Measurements from ENCODE around the gene GXYLT1. TPM values are rescaled to one million over a fixed set of nuclear protein-coding genes. Genes with fewer than 3 reads are reported as not detected.
"Not testable (repeated sequence)": the region's sequence is repeated elsewhere in the genome, so short reads cannot be mapped to it uniquely, and the experiment has no call there.

Gene GXYLT1
- total RNA-seq (2014; rRNA removed) = 19.2 and 19.8 TPM in 2 replicates
- polyA plus RNA-seq (2012) = 4.5 TPM

- peak; percentile 90 for DNase-seq (ENCODE audit: low read depth)
These were observed at the start of gene GXYLT1 for GRCh38 chr12:42144408-42145196. Gene GXYLT1, minus strand, starts transcription at chr12:42144874. Its CDS starts 228 bp downstream, at chr12:42144646.

GRCh38 chr12:42192686-42193085 lies 48.0 kb upstream of the GXYLT1 start:
- no peak for DNase-seq (ENCODE audit: low read depth)

GRCh38 chr12:42192258-42192657 lies 47.6 kb upstream of the GXYLT1 start:
- DNase-seq (ENCODE audit: low read depth) = no peak

GRCh38 chr12:42190376-42190775 lies 45.7 kb upstream of the GXYLT1 start:
- DNase-seq (ENCODE audit: low read depth) = no peak

GRCh38 chr12:42188275-42188674 lies 43.6 kb upstream of the GXYLT1 start:
- DNase-seq (ENCODE audit: low read depth) = not testable (repeated sequence)

- peak; percentile 22 for DNase-seq (ENCODE audit: low read depth)
These were observed 43.1 kb upstream of the GXYLT1 start for GRCh38 chr12:42187799-42188198.

GRCh38 chr12:42186793-42187192 lies 42.1 kb upstream of the GXYLT1 start:
- DNase-seq (ENCODE audit: low read depth) = no peak

GRCh38 chr12:42182394-42182793 lies 37.7 kb upstream of the GXYLT1 start:
- no peak for DNase-seq (ENCODE audit: low read depth)

GRCh38 chr12:42180990-42181596 lies 36.4 kb upstream of the GXYLT1 start:
- peak; percentile 46 for DNase-seq (ENCODE audit: low read depth)

GRCh38 chr12:42178101-42178500 lies 33.4 kb upstream of the GXYLT1 start:
- DNase-seq (ENCODE audit: low read depth) = no peak

- DNase-seq (ENCODE audit: low read depth) = no peak
These were observed 30.3 kb upstream of the GXYLT1 start for GRCh38 chr12:42174978-42175377.

- no peak for DNase-seq (ENCODE audit: low read depth)
These were observed 29.4 kb upstream of the GXYLT1 start for GRCh38 chr12:42173961-42174521.

- DNase-seq (ENCODE audit: low read depth) = no peak
These were observed 28.0 kb upstream of the GXYLT1 start for GRCh38 chr12:42172441-42173210.

GRCh38 chr12:42167711-42168110 lies 23.0 kb upstream of the GXYLT1 start:
- no peak for DNase-seq (ENCODE audit: low read depth)

GRCh38 chr12:42166501-42166900 lies 21.8 kb upstream of the GXYLT1 start:
- DNase-seq (ENCODE audit: low read depth) = peak; percentile 36

GRCh38 chr12:42163913-42164312 lies 19.2 kb upstream of the GXYLT1 start:
- DNase-seq (ENCODE audit: low read depth) = no peak

GRCh38 chr12:42162965-42163364 lies 18.3 kb upstream of the GXYLT1 start:
- no peak for DNase-seq (ENCODE audit: low read depth)

- peak; percentile 69 for DNase-seq (ENCODE audit: low read depth)
These were observed 17.5 kb upstream of the GXYLT1 start for GRCh38 chr12:42162193-42162592.

- DNase-seq (ENCODE audit: low read depth) = no peak
These were observed 16.9 kb upstream of the GXYLT1 start for GRCh38 chr12:42161529-42161928.

- no peak for DNase-seq (ENCODE audit: low read depth)
These were observed 11.6 kb upstream of the GXYLT1 start for GRCh38 chr12:42156232-42156631.

GRCh38 chr12:42145552-42146215 lies 1.0 kb upstream of the GXYLT1 start:
- DNase-seq (ENCODE audit: low read depth) = no peak

- DNase-seq (ENCODE audit: low read depth) = no peak
These were observed 499 bp upstream of the GXYLT1 start for GRCh38 chr12:42145197-42145549.

Measured in LHCN-M2 (cell line).